Stomach (tissue), 9 donors: ENCODE data around the gene MFSD6L. TPM values are rescaled to one million over a fixed set of nuclear protein-coding genes. Genes with fewer than 3 reads are reported as not detected.

Source experiments
- DNase-seq, 2 donors: peaks; one replicate each; pipeline versions ENCODE4 v3.0.0 to v3.0.0-alpha.2; 2013 to 2019
- H3K27ac ChIP-seq, 5 donors: fragments of 200-600 bp in 4 of 5; sonication (generic) in 4 of 5; one replicate each; pipeline ENCODE4 v1.5.1; 2013 to 2019; ENCODE audit warnings: mild to moderate bottlenecking in 1 of 5, moderate library complexity in 1 of 5
- H3K27me3 ChIP-seq, 3 donors: fragments of 200-600 bp; sonication (generic); one replicate each; pipeline ENCODE4 v1.5.1; 2017 to 2019; ENCODE audit warnings: mixed run types in 1 of 3
- H3K36me3 ChIP-seq, 4 donors: fragments of 200-600 bp; sonication (generic); 1 replicate in 3 of 4; 2 replicates in 1 of 4; pipeline ENCODE4 v1.5.1; 2016 to 2019
- H3K4me1 ChIP-seq, 4 donors: fragments of 200-600 bp; sonication (generic); one replicate each; pipeline ENCODE4 v1.5.1; 2016 to 2019
- H3K4me3 ChIP-seq, 4 donors: fragments of 200-600 bp; sonication (generic) in 3 of 4; one replicate each; pipeline ENCODE4 v1.5.1; 2016 to 2019; ENCODE audit warnings: mild to moderate bottlenecking in 1 of 4
- H3K9me3 ChIP-seq, 4 donors: fragments of 200-600 bp; sonication (generic); one replicate each; pipeline ENCODE4 v1.5.1; 2016 to 2019
- CTCF ChIP-seq, 7 experiments: fragments of 450-650 bp in 4 of 7; fragments of 200-600 bp in 3 of 7; sonication (generic) in 3 of 7; IDR thresholded peaks; one replicate each; pipeline ENCODE4 v1.5.1; 2016 to 2019; ENCODE audit warnings: antibody characterized with exemption in 7 of 7, control low read depth in 2 of 7, mild to moderate bottlenecking in 1 of 7
- EP300 ChIP-seq: sonication (generic); formaldehyde crosslinking; IDR thresholded peaks from one replicate; pipeline ENCODE4 v1.6.1; 2017; ENCODE audit warnings: antibody characterized with exemption
- POLR2A ChIP-seq, 4 donors: fragments of 450-650 bp; IDR thresholded peaks; one replicate each; pipeline ENCODE4 v1.6.1; 2016; ENCODE audit warnings: antibody characterized with exemption in 4 of 4, control low read depth in 2 of 4, mild to moderate bottlenecking in 1 of 4, moderate library complexity in 1 of 4
- POLR2AphosphoS5 ChIP-seq, 3 donors: sonication (generic); formaldehyde crosslinking; IDR thresholded peaks; one replicate each; pipeline ENCODE4 v1.6.1; 2016; ENCODE audit warnings: antibody characterized with exemption in 3 of 3
- WGBS, 5 donors: extraction: QIAGEN DNeasy Blood & Tissue Kit in 3 of 5; methylation state at CpG; one replicate each; pipeline versions ENCODE4 v1.1.5 to v1.1.7; 2013 to 2018; 5-methylcytosine and 5-hydroxymethylcytosine counted together
- intact Hi-C: fragments of 100-400 bp; cut with DNase I; formaldehyde crosslinking; loops from one replicate; pipeline ENCODE4 v1.15.1; 2023; ENCODE audit warnings: low total_unique reads
- polyA plus RNA-seq, 3 donors: library from polyadenylated mRNA; stranded (reverse); fragments of 200-250 nt; gene quantifications; one replicate each; pipeline ENCODE4 v1.2.3, GENCODE V29; 2013
- total RNA-seq, 5 donors: library from RNA; depleted of rRNA; stranded (reverse); fragments of >200 nt; gene quantifications; one replicate each; pipeline versions ENCODE4 v1.1.0 to v1.2.3, GENCODE V29; 2014 to 2016
- donor health status: healthy with polysubstance abuse.
- donor health status: Bipolar disorder and iron deficiency.
- donor health status: healthy.

MFSD6L gene
- total and polyA plus RNA-seq, 8 donors = 0.76 to 22.6 (median 4.5) TPM; not detected in 2

- DNase-seq = no peak
- TF ChIP-seq POLR2A (IDR thresholded peaks at IDR 0.05) = no peak
- TF ChIP-seq CTCF (IDR thresholded peaks at IDR 0.05) = no peak
- no peak for TF ChIP-seq POLR2AphosphoS5 (IDR thresholded peaks at IDR 0.05)
- no peak for TF ChIP-seq EP300
- 77 to 87% (median 83%) methylated on average over 13 of the region's 13 CpGs for WGBS, 5 donors
Observed at GRCh38 chr17:8757189-8757588, 42.0 kb downstream of the MFSD6L start.

GRCh38 chr17:8755590-8756255, 43.4 kb downstream of the MFSD6L start:
- no peaks in the 10 kb centered on the region for H3K9me3 ChIP-seq
- no peak for DNase-seq
- no peaks in the 10 kb centered on the region for H3K36me3 ChIP-seq
- H3K4me3 ChIP-seq = no peak overlapping the region
- intact Hi-C loops = no loop called here
- H3K27ac ChIP-seq = no peak overlapping the region
- TF ChIP-seq POLR2A (IDR thresholded peaks at IDR 0.05) (no peak), CTCF (IDR thresholded peaks at IDR 0.05) (no peak), EP300 (no peak), POLR2AphosphoS5 (IDR thresholded peaks at IDR 0.05) (no peak)
- no peaks in the 10 kb centered on the region for H3K4me1 ChIP-seq
- WGBS, 5 donors = 86 to 93% (median 90%) methylated on average over 12 of the region's 12 CpGs
- peaks cover 0 to 23% (median 0%) of the 10 kb centered on the region in 3 donors for H3K27me3 ChIP-seq

More at GRCh38 chr17:8757189-8757588, 42.0 kb downstream of the MFSD6L start:
- intact Hi-C loops = no loop called here
- H3K4me1 ChIP-seq = no peaks in the 10 kb centered on the region
- no peaks in the 10 kb centered on the region for H3K36me3 ChIP-seq
- no peak overlapping the region for H3K4me3 ChIP-seq
- no peak overlapping the region for H3K27ac ChIP-seq
- H3K9me3 ChIP-seq = no peaks in the 10 kb centered on the region
- peaks cover 0 to 23% (median 0%) of the 10 kb centered on the region in 3 donors for H3K27me3 ChIP-seq

- no peak for DNase-seq
- no peaks in the 10 kb centered on the region for H3K9me3 ChIP-seq
- H3K4me1 ChIP-seq = no peaks in the 10 kb centered on the region
- intact Hi-C loops = no loop called here
- no peak overlapping the region for H3K27ac ChIP-seq
- 63 to 75% (median 69%) methylated on average over 8 of the region's 8 CpGs for WGBS, 5 donors
- no peak for TF ChIP-seq POLR2A (IDR thresholded peaks at IDR 0.05)
- TF ChIP-seq CTCF (IDR thresholded peaks at IDR 0.05) = no peak
- TF ChIP-seq EP300 = no peak
- no peak for TF ChIP-seq POLR2AphosphoS5 (IDR thresholded peaks at IDR 0.05)
- no peak overlapping the region for H3K4me3 ChIP-seq
- no peaks in the 10 kb centered on the region for H3K36me3 ChIP-seq
- H3K27me3 ChIP-seq = peaks cover 0 to 23% (median 0%) of the 10 kb centered on the region in 3 donors
Observed at GRCh38 chr17:8754890-8755289, 44.3 kb downstream of the MFSD6L start.

- H3K4me1 ChIP-seq = no peaks in the 10 kb centered on the region
- no peaks in the 10 kb centered on the region for H3K9me3 ChIP-seq
- TF ChIP-seq CTCF (IDR thresholded peaks at IDR 0.05) = peak in 3 of 7 experiments; percentile 26 to 34 (median 27)
- TF ChIP-seq EP300 = no peak
- peak in 1 of 2 donors; percentile 58 for DNase-seq
- intact Hi-C loops = no loop called here
- H3K36me3 ChIP-seq = no peaks in the 10 kb centered on the region
- H3K27ac ChIP-seq = no peak overlapping the region
- WGBS, 5 donors = 13 to 53% (median 19%) methylated on average over 1 of the region's 1 CpG
- H3K4me3 ChIP-seq = no peak overlapping the region
- peaks cover 0 to 24% (median 0%) of the 10 kb centered on the region in 3 donors for H3K27me3 ChIP-seq
Observed at GRCh38 chr17:8753976-8754440, 45.2 kb downstream of the MFSD6L start.
